Activated CD4-positive, alpha-beta memory T cell treated with anti-CD3 and anti-CD28 coated beads for 36 hours (primary cell): ENCODE measurements around the gene GINS2. TPM values are rescaled to one million over a fixed set of nuclear protein-coding genes. Genes with fewer than 3 reads are reported as not detected.

ENCODE experiments used
- CTCF ChIA-PET: fragments of 350-600 bp; sonication (Branson Sonifier 250); formaldehyde crosslinking; loops from one replicate; lab custom pipeline; 2021; ENCODE audit warnings: antibody characterized with exemption, inconsistent platforms; lab: Charles Lee
- POLR2A ChIA-PET: fragments of 350-600 bp; sonication (Branson Sonifier 250); formaldehyde crosslinking; loops from one replicate; lab custom pipeline; 2021; ENCODE audit warnings: antibody characterized with exemption; lab: Charles Lee
- DNase-seq: peaks from one replicate; pipeline ENCODE4 v3.0.0-alpha.2; 2020
- H3K27ac Mint-ChIP-seq: one replicate; pipeline ENCODE4 v1.8.0; 2021; ENCODE audit warnings: mixed read lengths
- H3K27me3 Mint-ChIP-seq: one replicate; pipeline ENCODE4 v1.8.0; 2021; ENCODE audit warnings: mixed read lengths
- H3K36me3 Mint-ChIP-seq: one replicate; pipeline ENCODE4 v1.8.0; 2021; ENCODE audit warnings: mixed read lengths
- H3K4me1 Mint-ChIP-seq: one replicate; pipeline ENCODE4 v1.8.0; 2021; ENCODE audit warnings: low read depth, mixed read lengths
- H3K4me3 Mint-ChIP-seq: one replicate; pipeline ENCODE4 v1.8.0; 2021; ENCODE audit warnings: mild to moderate bottlenecking, mixed read lengths
- H3K9me3 Mint-ChIP-seq: one replicate; pipeline ENCODE4 v1.8.0; 2021; ENCODE audit warnings: mixed read lengths
- intact Hi-C: fragments of 100-400 bp; cut with micrococcal nuclease; formaldehyde crosslinking; loops from one replicate; pipeline ENCODE4 v1.15.1; 2023
- total RNA-seq, 2 experiments: library from RNA; stranded (reverse); gene quantifications; one replicate each; pipeline ENCODE4 v1.2.3, GENCODE V29; 2021

GINS2 gene
- total RNA-seq, 2 experiments from 2014 or later, result 66.9 to 67.8 TPM

DNA sequence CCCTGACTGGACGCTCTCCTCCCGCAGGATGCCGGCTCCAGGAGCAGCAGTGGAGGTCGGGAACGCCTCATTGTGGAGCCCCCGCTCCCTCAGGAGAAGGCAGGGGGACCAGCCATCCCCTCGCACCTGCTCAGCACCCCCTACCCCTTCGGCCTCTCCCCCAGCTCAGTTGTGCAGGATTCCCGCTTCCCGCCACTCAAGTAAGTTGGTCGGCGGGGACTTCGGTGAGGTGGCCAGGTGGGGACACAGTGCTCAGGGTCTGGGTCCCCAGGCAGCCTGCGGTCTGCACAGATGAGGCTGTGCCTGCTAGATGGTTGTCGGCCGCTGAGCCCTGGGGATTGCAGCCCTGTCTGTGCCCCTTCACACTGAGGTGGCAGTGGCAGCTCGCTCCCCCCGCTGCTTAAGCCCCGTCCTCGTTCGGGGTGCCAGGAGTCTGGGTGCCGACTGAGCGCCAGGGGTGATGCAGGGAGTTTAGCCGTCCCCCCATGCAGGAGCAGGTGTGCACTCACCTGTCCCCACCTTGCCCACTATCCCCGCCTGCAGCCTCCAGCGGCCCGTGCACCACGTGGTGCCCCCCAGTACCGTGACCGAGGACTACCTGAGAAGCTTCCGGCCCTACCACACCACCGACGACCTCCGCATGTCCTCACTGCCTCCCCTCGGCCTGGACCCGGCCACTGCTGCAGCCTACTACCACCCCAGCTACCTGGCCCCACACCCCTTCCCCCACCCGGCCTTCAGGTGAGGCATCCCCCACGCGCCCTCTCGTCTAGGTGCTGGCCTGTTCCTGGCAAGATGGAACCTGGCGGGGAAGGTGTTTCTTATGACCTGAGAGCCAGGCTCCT, 34.3 kb downstream of the GINS2 start:
- CTCF ChIA-PET, result interaction anchor here (8.3 kb wide), 1 partner anchor 64 kb away, joined by 74 read pairs; no protein-coding TSS in a partner anchor
- no peak for DNase-seq
- Mint-ChIP-seq H3K4me1 (no peaks in the 10 kb centered on the region), H3K9me3 (no peaks in the 10 kb centered on the region), H3K36me3 (peaks cover 9% of the 10 kb centered on the region), H3K27me3 (no peaks in the 10 kb centered on the region), H3K27ac (no peak overlapping the region), H3K4me3 (no peak overlapping the region)
- intact Hi-C loops, result no loop called here
- POLR2A ChIA-PET, result no interaction called here

DNA sequence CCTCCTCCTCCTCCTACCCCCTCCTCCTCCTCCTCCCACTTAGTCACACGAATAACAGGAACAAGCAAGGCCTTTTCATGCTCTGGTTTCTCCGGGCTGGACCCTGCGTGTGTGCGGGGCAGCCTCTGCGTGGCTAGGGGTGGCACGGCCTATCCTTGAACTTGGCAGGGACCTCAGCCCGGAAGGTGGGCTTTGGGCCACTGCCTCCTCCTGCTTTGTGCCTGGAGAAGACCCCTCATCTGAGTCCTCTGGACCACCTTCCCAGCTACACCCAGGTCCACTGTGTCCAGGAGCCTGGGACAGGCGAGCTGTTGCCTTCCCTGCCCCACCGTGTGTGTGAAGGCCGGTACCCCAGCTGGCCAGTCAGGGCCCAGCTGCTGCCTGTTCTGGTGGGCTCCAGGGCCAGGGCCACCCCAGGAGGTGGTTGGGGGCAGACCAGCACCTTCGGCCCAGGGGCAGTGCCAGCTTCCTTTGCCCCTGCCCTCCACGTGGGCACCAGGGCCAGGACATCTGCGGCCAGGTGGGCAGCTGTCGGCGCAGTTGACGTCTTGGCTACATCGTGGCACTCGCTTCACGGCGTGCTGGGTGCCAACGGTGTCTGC, 35.4 kb downstream of the GINS2 start:
- no peaks in the 10 kb centered on the region for H3K9me3 Mint-ChIP-seq
- intact Hi-C loops, result no loop called here
- ChIA-PET CTCF (no interaction called here), POLR2A (no interaction called here)
- H3K4me3 Mint-ChIP-seq, result no peak overlapping the region
- no peaks in the 10 kb centered on the region for H3K27me3 Mint-ChIP-seq
- no peak overlapping the region for H3K27ac Mint-ChIP-seq
- peaks cover 5% of the 10 kb centered on the region for H3K4me1 Mint-ChIP-seq
- no peak for DNase-seq
- peaks cover 9% of the 10 kb centered on the region for H3K36me3 Mint-ChIP-seq

DNA sequence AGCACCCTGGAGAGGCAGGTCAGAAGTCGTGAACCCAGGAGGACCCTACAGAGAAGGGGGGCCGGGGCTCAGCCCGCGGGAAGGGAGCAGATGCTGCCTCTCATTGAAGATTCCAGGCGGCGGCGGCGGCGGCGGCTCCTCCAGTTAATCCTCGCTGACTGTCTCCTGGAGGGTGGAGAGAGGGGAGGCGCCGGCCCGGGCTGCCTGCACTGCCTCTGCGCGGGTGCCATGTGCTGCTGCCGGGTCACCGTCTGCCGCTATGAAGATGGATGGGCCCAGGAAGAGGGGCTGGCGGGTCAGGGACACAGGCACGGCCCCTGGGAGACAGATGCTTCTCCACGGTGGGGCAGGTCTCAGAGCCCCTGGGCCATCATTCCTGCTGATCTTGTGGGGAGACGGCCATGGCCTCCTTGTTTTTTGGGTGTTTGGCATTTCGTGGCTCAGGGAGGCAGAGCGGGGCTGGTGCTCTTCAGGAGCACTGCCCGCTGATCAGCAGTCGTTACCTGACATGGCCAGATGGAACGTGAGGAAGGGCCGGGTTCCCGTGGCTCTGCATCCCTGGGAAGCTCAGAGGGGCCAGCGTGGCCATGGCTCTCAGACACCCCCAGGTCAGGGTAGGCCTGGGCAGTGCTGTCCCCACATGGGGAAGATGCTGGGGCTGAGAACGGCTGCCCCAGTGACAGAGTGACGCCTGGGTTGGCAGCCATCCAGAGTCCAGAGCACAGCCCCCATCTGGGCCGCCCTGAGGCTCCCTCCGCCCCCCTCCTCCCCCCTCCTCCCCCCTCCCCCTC, 36.1 kb downstream of the GINS2 start:
- POLR2A ChIA-PET, result no interaction called here
- CTCF ChIA-PET, result no interaction called here
- no peaks in the 10 kb centered on the region for H3K9me3 Mint-ChIP-seq
- no peaks in the 10 kb centered on the region for H3K27me3 Mint-ChIP-seq
- no peak overlapping the region for H3K27ac Mint-ChIP-seq
- H3K4me1 Mint-ChIP-seq, result peaks cover 5% of the 10 kb centered on the region
- H3K36me3 Mint-ChIP-seq, result peaks cover 7% of the 10 kb centered on the region
- no peak overlapping the region for H3K4me3 Mint-ChIP-seq
- peak; percentile 25 for DNase-seq
- intact Hi-C loops, result no loop called here

DNA sequence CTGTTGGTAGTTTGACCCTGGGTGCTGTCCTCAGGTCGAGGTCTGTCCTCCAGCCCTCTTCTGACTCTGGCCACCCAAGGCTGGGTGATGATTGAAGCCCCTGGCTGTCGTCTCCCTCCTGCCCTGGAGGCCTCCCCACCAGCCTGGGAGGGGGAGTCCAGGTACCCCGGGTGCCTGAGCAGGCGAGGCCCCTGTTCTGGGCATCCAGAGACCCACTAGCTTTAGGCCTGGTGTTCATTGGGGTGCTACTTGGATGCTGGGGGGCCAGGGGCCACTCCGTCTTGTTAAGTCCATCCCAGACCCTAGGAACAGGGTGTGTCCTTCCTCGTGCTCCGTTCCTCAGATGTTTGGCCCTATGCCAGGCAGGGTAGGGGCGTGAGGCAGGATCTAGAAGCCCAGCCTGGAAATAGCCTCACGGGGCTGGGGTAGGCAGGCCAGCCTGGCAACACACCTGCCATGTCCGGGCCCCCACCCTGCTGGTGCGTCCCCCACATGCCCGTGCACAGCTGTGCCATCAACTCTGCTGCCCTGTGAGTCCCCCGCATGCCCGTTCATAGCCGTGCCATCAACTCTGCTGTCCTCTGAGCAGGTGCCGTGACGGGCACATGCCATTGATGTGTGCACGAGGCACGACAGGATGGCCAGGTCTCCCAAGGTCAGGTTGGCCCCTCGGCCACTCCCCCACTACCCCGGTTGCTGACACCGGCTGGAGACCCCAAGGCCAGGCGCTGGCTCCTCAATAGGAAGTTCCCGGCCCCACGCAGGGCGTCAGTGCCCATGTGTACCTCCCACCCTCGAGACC, 36.9 kb downstream of the GINS2 start:
- peaks cover 6% of the 10 kb centered on the region for H3K36me3 Mint-ChIP-seq
- POLR2A ChIA-PET, result no interaction called here
- no peak for DNase-seq
- peaks cover 5% of the 10 kb centered on the region for H3K4me1 Mint-ChIP-seq
- intact Hi-C loops, result no loop called here
- CTCF ChIA-PET, result interaction anchor here (2.3 kb wide), 1 partner anchor 35 kb away, joined by 6 read pairs; no protein-coding TSS in a partner anchor
- H3K27me3 Mint-ChIP-seq, result no peaks in the 10 kb centered on the region
- H3K9me3 Mint-ChIP-seq, result no peaks in the 10 kb centered on the region
- H3K27ac Mint-ChIP-seq, result no peak overlapping the region
- no peak overlapping the region for H3K4me3 Mint-ChIP-seq

DNA sequence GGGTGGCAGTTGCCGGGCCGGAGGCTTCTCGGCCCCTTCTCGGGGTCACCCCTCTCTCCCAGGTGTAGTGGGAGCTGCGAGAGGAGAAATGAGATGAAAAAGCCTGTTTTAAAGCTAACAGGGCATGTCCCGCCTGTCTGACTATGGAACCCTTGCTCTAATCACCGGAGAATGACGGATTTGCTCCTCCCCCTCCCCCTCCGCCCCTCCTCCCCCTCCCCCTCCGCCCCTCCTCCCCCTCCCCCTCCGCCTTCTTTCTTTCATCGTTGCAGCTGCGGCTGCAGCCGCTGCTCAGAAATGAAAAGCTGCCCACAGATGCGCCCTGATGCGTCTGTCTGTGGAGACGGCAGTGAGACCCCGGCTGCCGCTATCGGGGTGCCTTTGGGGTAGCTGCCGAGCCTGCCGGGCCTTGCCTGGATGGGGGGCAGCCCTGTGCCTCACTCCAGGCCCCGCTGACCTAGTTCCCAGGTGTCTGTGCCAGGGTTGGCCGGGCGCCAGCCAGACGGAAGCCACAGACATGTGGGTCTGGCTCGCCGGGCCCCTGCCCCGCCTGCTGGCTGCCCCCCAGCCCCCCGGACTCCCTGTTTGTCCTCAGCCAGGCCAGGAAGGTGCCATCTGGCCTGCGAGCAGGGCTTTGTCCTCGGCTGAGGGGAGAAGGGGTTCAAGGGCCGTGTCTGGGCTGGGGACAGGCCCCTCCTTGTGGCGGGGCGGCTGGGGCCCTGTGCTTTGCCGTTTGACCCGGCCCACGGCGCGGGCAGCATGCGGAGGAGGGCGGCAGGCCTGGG, 37.7 kb downstream of the GINS2 start:
- intact Hi-C loops, result no loop called here
- H3K36me3 Mint-ChIP-seq, result peaks cover 4% of the 10 kb centered on the region
- no peak overlapping the region for H3K4me3 Mint-ChIP-seq
- ChIA-PET CTCF (interaction anchor here (0.8 to 2.3 kb wide), 2 partner anchors 9 to 35 kb away, joined by 3 to 6 read pairs; no protein-coding TSS in a partner anchor), POLR2A (no interaction called here)
- DNase-seq, result no peak
- peaks cover 5% of the 10 kb centered on the region for H3K4me1 Mint-ChIP-seq
- no peak overlapping the region for H3K27ac Mint-ChIP-seq
- no peaks in the 10 kb centered on the region for H3K9me3 Mint-ChIP-seq
- H3K27me3 Mint-ChIP-seq, result no peaks in the 10 kb centered on the region

DNA sequence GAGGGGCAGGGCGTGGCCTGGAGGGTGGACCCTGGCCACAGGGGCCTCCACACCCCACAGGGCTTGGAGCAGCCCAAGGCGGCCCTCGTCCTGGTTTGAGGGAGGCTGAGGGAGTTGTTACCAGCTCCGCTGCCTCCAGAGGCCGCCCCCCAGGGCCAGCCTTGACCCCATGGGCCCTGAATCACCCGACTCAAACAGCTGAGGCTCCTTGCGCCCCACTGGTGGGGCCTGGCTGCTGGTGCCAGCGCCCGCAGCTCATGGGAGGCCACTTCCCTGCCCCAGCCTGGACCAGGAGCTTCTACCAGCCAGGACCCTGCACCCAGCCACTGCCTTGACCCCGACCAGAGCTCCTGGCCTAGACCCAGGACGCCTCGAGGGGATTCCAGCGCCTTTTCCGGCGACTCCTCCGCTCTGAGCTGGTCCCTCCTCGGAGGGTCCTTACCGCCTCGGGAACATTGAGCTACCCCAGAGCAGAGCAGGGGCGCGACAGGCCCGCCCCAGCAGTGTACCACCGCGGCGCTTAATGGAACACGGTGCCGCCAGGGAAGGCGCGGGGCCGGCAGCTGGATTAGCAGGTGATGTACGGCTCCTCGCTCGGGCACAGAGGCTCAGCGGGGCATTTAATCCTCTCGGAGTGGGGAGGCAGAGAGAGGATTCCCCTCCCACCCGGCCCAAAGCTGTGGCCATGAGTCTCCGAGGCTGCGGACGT, 38.5 kb downstream of the GINS2 start:
- no peaks in the 10 kb centered on the region for H3K27me3 Mint-ChIP-seq
- no peak for DNase-seq
- ChIA-PET CTCF (interaction anchor here (0.8 to 2.3 kb wide), 2 partner anchors 10 to 34 kb away, joined by 3 to 6 read pairs; no protein-coding TSS in a partner anchor), POLR2A (no interaction called here)
- no peaks in the 10 kb centered on the region for H3K9me3 Mint-ChIP-seq
- H3K36me3 Mint-ChIP-seq, result no peaks in the 10 kb centered on the region
- intact Hi-C loops, result no loop called here
- H3K4me1 Mint-ChIP-seq, result peaks cover 5% of the 10 kb centered on the region
- H3K27ac Mint-ChIP-seq, result no peak overlapping the region
- no peak overlapping the region for H3K4me3 Mint-ChIP-seq

DNA sequence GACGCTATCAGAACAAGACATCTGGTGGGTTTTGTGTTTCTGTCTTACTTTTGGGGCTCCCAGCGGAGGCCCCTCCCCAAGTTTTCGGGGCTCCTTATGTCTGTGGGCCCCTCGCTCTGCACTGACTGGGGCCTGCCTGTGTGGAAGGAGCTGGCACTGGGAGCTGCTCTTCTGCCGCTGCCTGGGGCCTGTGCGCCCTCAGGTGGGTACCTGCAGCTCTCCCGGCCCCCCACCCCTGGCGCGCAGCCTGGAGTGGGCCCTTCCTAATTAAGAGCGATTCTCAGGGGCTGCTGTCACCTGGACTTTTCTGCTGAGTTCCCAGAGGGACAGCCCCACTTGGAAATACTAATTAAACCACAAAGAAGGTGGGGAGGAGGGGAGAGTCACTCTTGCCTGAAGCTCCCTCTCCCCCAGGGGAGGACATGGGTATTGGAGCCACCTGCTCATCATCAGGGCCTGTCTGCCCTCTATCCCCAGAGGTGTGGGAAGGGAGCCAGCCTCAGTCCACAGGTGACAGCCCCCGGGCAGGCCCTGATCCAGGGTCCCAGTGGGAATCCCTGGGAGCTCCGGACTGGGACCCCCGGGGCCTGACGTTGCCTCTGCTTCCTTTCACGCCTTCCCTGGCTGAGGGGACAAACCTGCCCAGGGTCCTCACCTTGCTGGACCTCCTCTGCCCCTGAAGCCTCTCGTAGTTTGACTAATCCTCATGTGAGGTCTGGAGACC, 39.2 kb downstream of the GINS2 start:
- H3K27me3 Mint-ChIP-seq, result no peaks in the 10 kb centered on the region
- H3K9me3 Mint-ChIP-seq, result no peaks in the 10 kb centered on the region
- no peak overlapping the region for H3K27ac Mint-ChIP-seq
- POLR2A ChIA-PET, result no interaction called here
- no peak overlapping the region for H3K4me3 Mint-ChIP-seq
- no peak for DNase-seq
- intact Hi-C loops, result no loop called here
- CTCF ChIA-PET, result interaction anchor here (1.1 to 2.3 kb wide), 2 partner anchors 33 to 67 kb away, joined by 3 to 6 read pairs; no protein-coding TSS in a partner anchor
- peaks cover 8% of the 10 kb centered on the region for H3K4me1 Mint-ChIP-seq
- H3K36me3 Mint-ChIP-seq, result no peaks in the 10 kb centered on the region

DNA sequence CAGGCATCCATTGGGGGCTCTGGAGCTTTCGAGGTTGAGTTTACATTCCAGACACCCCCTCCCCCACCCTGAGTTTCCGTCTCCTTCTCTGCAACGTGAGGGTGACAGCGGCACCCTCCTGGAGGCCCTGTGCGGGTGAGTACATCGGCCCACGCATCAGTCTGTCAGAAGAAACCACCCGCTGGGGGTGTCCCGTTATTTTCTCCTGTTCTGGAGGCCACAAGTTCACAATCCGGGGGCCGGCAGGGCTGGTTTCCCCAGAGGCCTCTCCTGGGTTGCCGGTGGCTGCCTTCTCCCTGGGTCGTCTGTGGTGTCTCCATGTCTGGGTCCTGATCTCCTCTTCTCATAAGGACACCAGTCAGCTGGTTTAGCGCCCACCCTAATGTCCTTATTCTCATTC, 39.9 kb downstream of the GINS2 start:
- H3K27me3 Mint-ChIP-seq, result no peaks in the 10 kb centered on the region
- H3K27ac Mint-ChIP-seq, result no peak overlapping the region
- peaks cover 10% of the 10 kb centered on the region for H3K4me1 Mint-ChIP-seq
- no peaks in the 10 kb centered on the region for H3K9me3 Mint-ChIP-seq
- DNase-seq, result peak; percentile 52
- intact Hi-C loops, result no loop called here
- CTCF ChIA-PET, result interaction anchor here (1.1 kb wide), 1 partner anchor 67 kb away, joined by 3 read pairs; no protein-coding TSS in a partner anchor
- POLR2A ChIA-PET, result no interaction called here
- H3K36me3 Mint-ChIP-seq, result no peaks in the 10 kb centered on the region
- H3K4me3 Mint-ChIP-seq, result no peak overlapping the region

DNA sequence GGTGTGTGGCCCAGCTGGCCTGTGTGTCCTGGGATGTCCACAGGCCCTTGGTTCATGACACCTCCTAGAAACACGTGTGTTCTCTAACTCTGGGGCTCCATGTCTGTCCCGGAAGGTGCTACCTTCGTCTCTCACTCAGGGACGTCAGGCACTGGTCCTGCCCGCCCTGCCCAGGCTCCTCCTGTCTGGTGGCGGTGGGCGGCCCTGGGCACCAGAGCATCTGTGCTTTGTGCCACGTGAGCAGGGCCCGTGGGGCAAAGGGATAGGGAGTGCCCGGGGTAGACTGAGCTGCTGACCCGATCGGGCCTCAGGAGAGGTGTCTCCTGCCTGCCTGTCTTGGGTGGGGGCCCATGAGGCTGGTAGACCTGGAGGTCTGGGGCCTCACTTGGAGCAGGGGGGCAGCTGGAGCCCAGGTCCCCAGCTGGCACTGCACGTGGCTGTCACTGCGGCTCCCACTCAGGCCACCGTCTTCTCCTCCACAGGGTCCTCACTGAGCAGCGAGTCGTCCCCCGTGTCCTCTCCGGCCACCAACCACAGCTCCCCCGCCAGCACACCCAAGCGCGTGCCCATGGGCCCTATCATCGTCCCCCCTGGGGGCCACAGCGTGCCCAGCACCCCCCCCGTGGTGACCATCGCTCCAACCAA, 40.6 kb downstream of the GINS2 start:
- intact Hi-C loops, result no loop called here
- ChIA-PET CTCF (interaction anchor here (1.1 kb wide), 1 partner anchor 68 kb away, joined by 3 read pairs; no protein-coding TSS in a partner anchor), POLR2A (no interaction called here)
- Mint-ChIP-seq H3K4me3 (no peak overlapping the region), H3K4me1 (peaks cover 10% of the 10 kb centered on the region), H3K9me3 (no peaks in the 10 kb centered on the region), H3K27me3 (no peaks in the 10 kb centered on the region), H3K27ac (no peak overlapping the region), H3K36me3 (no peaks in the 10 kb centered on the region)
- DNase-seq, result no peak

DNA sequence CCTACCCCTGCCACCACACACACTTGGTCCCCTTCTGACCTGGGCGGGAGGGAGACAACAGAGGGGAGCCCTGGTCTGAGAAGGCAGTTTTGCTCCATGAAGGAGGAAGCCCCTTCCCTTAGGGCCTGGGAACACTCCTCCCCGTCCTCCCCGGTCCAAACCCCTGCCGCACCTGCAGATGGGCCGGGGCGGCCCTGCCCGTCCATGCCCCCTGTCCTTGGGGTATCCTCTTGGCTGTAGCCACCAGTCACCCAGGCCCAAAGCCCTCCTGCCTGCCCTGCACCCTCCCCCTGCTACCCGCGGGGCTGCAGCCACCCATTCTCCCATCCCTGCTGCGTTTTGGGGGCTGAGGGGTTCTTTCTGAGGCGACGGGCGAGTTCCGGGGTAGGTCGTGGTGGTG, 41.8 kb downstream of the GINS2 start:
- Mint-ChIP-seq H3K9me3 (no peaks in the 10 kb centered on the region), H3K4me3 (no peak overlapping the region), H3K27me3 (no peaks in the 10 kb centered on the region), H3K27ac (no peak overlapping the region), H3K4me1 (peaks cover 10% of the 10 kb centered on the region), H3K36me3 (no peaks in the 10 kb centered on the region)
- ChIA-PET CTCF (no interaction called here), POLR2A (no interaction called here)
- no peak for DNase-seq
- intact Hi-C loops, result no loop called here
